ENCODE measurements around the gene CDC25C.

GRCh38 chr5:138241688-138242571, 89.7 kb downstream of the CDC25C start:
- TF ChIP-seq CTCF (conservative IDR thresholded peaks at IDR 0.05; ENCODE audit: low read depth, low read length) (no peak), CHD1 (IDR thresholded peaks at IDR 0.05; ENCODE audit: low read depth, low read length) (no peak), BHLHE40 (IDR thresholded peaks at IDR 0.05; ENCODE audit: low read depth, low read length) (no peak), RCOR1 (IDR thresholded peaks at IDR 0.05; ENCODE audit: insufficient replicate concordance, low read length) (no peak), MXI1 (IDR thresholded peaks at IDR 0.05; ENCODE audit: borderline replicate concordance, low read depth, low read length) (no peak), FOS (IDR thresholded peaks at IDR 0.05; ENCODE audit: low read depth, low read length) (no peak), POLR2A (IDR thresholded peaks at IDR 0.05; ENCODE audit: low read depth, low read length) (no peak), RFX5 (IDR thresholded peaks at IDR 0.05; ENCODE audit: low read depth, low read length) (no peak), RAD21 (IDR thresholded peaks at IDR 0.05; ENCODE audit: low read length) (no peak), CEBPB (IDR thresholded peaks at IDR 0.05; ENCODE audit: low read depth, low read length) (no peak), MAFK (IDR thresholded peaks at IDR 0.05; ENCODE audit: low read depth, low read length) (no peak), MAZ (IDR thresholded peaks at IDR 0.05; ENCODE audit: borderline replicate concordance, low read depth, low read length) (no peak)
- TF ChIP-seq, protein P1, sequence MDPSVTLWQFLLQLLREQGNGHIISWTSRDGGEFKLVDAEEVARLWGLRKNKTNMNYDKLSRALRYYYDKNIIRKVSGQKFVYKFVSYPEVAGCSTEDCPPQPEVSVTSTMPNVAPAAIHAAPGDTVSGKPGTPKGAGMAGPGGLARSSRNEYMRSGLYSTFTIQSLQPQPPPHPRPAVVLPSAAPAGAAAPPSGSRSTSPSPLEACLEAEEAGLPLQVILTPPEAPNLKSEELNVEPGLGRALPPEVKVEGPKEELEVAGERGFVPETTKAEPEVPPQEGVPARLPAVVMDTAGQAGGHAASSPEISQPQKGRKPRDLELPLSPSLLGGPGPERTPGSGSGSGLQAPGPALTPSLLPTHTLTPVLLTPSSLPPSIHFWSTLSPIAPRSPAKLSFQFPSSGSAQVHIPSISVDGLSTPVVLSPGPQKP (IDR thresholded peaks at IDR 0.05; ENCODE audit: borderline replicate concordance, low read depth, low read length), result no peak
- TF ChIP-seq, protein P2, sequence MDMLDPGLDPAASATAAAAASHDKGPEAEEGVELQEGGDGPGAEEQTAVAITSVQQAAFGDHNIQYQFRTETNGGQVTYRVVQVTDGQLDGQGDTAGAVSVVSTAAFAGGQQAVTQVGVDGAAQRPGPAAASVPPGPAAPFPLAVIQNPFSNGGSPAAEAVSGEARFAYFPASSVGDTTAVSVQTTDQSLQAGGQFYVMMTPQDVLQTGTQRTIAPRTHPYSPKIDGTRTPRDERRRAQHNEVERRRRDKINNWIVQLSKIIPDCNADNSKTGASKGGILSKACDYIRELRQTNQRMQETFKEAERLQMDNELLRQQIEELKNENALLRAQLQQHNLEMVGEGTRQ (IDR thresholded peaks at IDR 0.05; ENCODE audit: low read depth, low read length), result no peak

Measured in IMR-90 (cell line).